Body of pancreas (tissue), 4 donors: ENCODE measurements around the gene DNER. TPM values are rescaled to one million over a fixed set of nuclear protein-coding genes. Genes with fewer than 3 reads are reported as not detected.
A peak's percentile ranks its signal among the peaks of the same experiment; 100 is the strongest.

Source experiments
- ATAC-seq: fragments of 150-250 bp; one replicate; pipeline ENCODE4 v1.9.1; 2016
- DNase-seq, 4 donors: peaks; one replicate each; pipeline ENCODE4 v3.0.0-alpha.2; 2019
- H3K27ac ChIP-seq, 4 donors: fragments of 200-600 bp; sonication (generic); 1 replicate in 3 of 4; 2 replicates in 1 of 4; pipeline versions ENCODE4 v1.5.1 to v1.6.1; 2016 to 2019; ENCODE audit warnings: mild to moderate bottlenecking in 1 of 4, mixed read lengths in 1 of 4, moderate library complexity in 1 of 4
- H3K27me3 ChIP-seq, 2 donors: fragments of 200-600 bp; sonication (generic); one replicate each; pipeline ENCODE4 v1.6.0; 2016; ENCODE audit warnings: mild to moderate bottlenecking in 1 of 2
- H3K36me3 ChIP-seq, 2 donors: fragments of 200-600 bp; sonication (generic); replicated peaks in 1 of 2; 2 replicates each; pipeline ENCODE4 v1.5.1; 2016; ENCODE audit warnings: low read depth in 2 of 2; ENCODE audit not compliant: insufficient read depth in 1 of 2
- H3K4me1 ChIP-seq: fragments of 200-600 bp; sonication (generic); one replicate; pipeline ENCODE4 v1.6.0; 2016
- H3K4me3 ChIP-seq, 2 donors: fragments of 200-600 bp; sonication (generic); 1 replicate in 1 of 2; 2 replicates in 1 of 2; pipeline ENCODE4 v1.5.1; 2016 to 2019
- H3K9me3 ChIP-seq, 3 donors: fragments of 200-600 bp; sonication (generic); 1 replicate in 2 of 3; 2 replicates in 1 of 3; pipeline ENCODE4 v1.5.1; 2016
- POLR2A ChIP-seq, 3 donors: fragments of 450-650 bp; IDR thresholded peaks; one replicate each; pipeline ENCODE4 v1.6.1; 2016; ENCODE audit warnings: antibody characterized with exemption in 3 of 3, mild to moderate bottlenecking in 2 of 3
- WGBS, 2 donors: methylation state at CpG; one replicate each; pipeline ENCODE4 v1.1.5; 2017; 5-methylcytosine and 5-hydroxymethylcytosine counted together
- intact Hi-C: fragments of 100-400 bp; cut with DNase I; formaldehyde crosslinking; loops from one replicate; pipeline ENCODE4 v1.15.1; 2023
- small RNA-seq: library from RNA; depleted of rRNA; stranded (forward); fragments of <200 nt; gene quantifications from one replicate; pipeline ENCODE3, GENCODE V24; 2016
- total RNA-seq, 2 donors: library from RNA; depleted of rRNA; stranded (reverse); fragments of >200 nt; gene quantifications; one replicate each; pipeline ENCODE4 v1.1.0, GENCODE V29; 2016
- TF ChIP-seq, protein P1 (sequence below), 7 experiments: fragments of 450-650 bp in 4 of 7; fragments of 200-600 bp in 3 of 7; sonication (generic) in 3 of 7; IDR thresholded peaks; one replicate each; pipeline ENCODE4 v1.5.1; 2016 to 2019; ENCODE audit warnings: antibody characterized with exemption in 7 of 7

Gene DNER
- total RNA-seq, 2 donors from 2014 or later = 0.78 to 1.3 TPM

GRCh38 chr2:229330952-229331351, 383.4 kb downstream of the DNER start:
- DNase-seq (peak in 1 of 4 donors; percentile 50), ATAC-seq (no peak)
- H3K27ac ChIP-seq = peak overlapping the region in 1 of 4 donors; percentile 13
- H3K4me1 ChIP-seq = no peaks in the 10 kb centered on the region
- TF ChIP-seq, protein P1, sequence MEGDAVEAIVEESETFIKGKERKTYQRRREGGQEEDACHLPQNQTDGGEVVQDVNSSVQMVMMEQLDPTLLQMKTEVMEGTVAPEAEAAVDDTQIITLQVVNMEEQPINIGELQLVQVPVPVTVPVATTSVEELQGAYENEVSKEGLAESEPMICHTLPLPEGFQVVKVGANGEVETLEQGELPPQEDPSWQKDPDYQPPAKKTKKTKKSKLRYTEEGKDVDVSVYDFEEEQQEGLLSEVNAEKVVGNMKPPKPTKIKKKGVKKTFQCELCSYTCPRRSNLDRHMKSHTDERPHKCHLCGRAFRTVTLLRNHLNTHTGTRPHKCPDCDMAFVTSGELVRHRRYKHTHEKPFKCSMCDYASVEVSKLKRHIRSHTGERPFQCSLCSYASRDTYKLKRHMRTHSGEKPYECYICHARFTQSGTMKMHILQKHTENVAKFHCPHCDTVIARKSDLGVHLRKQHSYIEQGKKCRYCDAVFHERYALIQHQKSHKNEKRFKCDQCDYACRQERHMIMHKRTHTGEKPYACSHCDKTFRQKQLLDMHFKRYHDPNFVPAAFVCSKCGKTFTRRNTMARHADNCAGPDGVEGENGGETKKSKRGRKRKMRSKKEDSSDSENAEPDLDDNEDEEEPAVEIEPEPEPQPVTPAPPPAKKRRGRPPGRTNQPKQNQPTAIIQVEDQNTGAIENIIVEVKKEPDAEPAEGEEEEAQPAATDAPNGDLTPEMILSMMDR (IDR thresholded peaks at IDR 0.05) = no peak
- intact Hi-C loops = no loop called here
- no peaks in the 10 kb centered on the region for H3K36me3 ChIP-seq
- 40 to 49% methylated on average over 5 of the region's 5 CpGs for WGBS, 2 donors
- H3K4me3 ChIP-seq = no peak overlapping the region
- no peaks in the 10 kb centered on the region for H3K27me3 ChIP-seq
- no peaks in the 10 kb centered on the region for H3K9me3 ChIP-seq

GRCh38 chr2:229319558-229319957, 394.8 kb downstream of the DNER start:
- no peak overlapping the region for H3K4me3 ChIP-seq
- intact Hi-C loops = no loop called here
- H3K36me3 ChIP-seq = no peaks in the 10 kb centered on the region
- ATAC-seq (no peak), DNase-seq (no peak)
- no peaks in the 10 kb centered on the region for H3K4me1 ChIP-seq
- H3K27me3 ChIP-seq = no peaks in the 10 kb centered on the region
- H3K9me3 ChIP-seq = no peaks in the 10 kb centered on the region
- 76 to 77% methylated on average over 3 of the region's 3 CpGs for WGBS, 2 donors
- TF ChIP-seq, protein P1 (IDR thresholded peaks at IDR 0.05) = no peak
- TF ChIP-seq POLR2A (IDR thresholded peaks at IDR 0.05) = no peak
- H3K27ac ChIP-seq = no peak overlapping the region

GRCh38 chr2:229314117-229314516, 400.2 kb downstream of the DNER start:
- Histone ChIP-seq H3K9me3 (no peaks in the 10 kb centered on the region), H3K4me3 (no peak overlapping the region), H3K4me1 (no peaks in the 10 kb centered on the region), H3K27me3 (no peaks in the 10 kb centered on the region), H3K36me3 (no peaks in the 10 kb centered on the region), H3K27ac (no peak overlapping the region)
- no peak for TF ChIP-seq POLR2A (IDR thresholded peaks at IDR 0.05)
- TF ChIP-seq, protein P1 (IDR thresholded peaks at IDR 0.05) = no peak
- intact Hi-C loops = no loop called here
- DNase-seq = no peak
- ATAC-seq = no peak
- 59 to 63% methylated on average over 5 of the region's 5 CpGs for WGBS, 2 donors

GRCh38 chr2:229313591-229313990, 400.8 kb downstream of the DNER start:
- Histone ChIP-seq H3K36me3 (no peaks in the 10 kb centered on the region), H3K9me3 (no peaks in the 10 kb centered on the region), H3K27ac (no peak overlapping the region), H3K4me3 (no peak overlapping the region), H3K27me3 (no peaks in the 10 kb centered on the region), H3K4me1 (no peaks in the 10 kb centered on the region)
- no peak for TF ChIP-seq POLR2A (IDR thresholded peaks at IDR 0.05)
- TF ChIP-seq, protein P1 (IDR thresholded peaks at IDR 0.05) = no peak
- ATAC-seq (peak; percentile 33), DNase-seq (peak in 1 of 4 donors; percentile 22)
- intact Hi-C loops = no loop called here
- WGBS, 2 donors = 51 to 56% methylated on average over 3 of the region's 3 CpGs

Small RNA genes within 50 kb of the gene (small RNA-seq; reads per million reads assigned to genes)
- not detected for gene RNU7-9P

Other genes with a start within 250 kb of the DNER start
- gene TRIP12, start 207.5 kb upstream of the DNER start, total RNA-seq = 100 to 1,000 TPM in 1 of 2 donors, 10 to 100 TPM in 1; 77.6 to 170 TPM
- gene FBXO36, start 207.9 kb upstream of the DNER start, total RNA-seq = 1 to 10 TPM in 1 of 2 donors, under 1 TPM in 1; 0.52 to 2.0 TPM